ENCODE measurements around the gene SLC15A1. TPM values are rescaled to one million over a fixed set of nuclear protein-coding genes. Genes with fewer than 3 reads are reported as not detected.
"Not testable (repeated sequence)": the region's sequence is repeated elsewhere in the genome, so short reads cannot be mapped to it uniquely, and the experiment has no call there.

The SLC15A1 gene
- total RNA-seq, 1 experiment from 2014 or later = 0.12 TPM

- DNase-seq = no peak
- no peaks in the 10 kb centered on the region for H3K27me3 ChIP-seq
- no peaks in the 10 kb centered on the region for H3K36me3 ChIP-seq
- H3K27ac ChIP-seq = no peak overlapping the region
- peaks cover 11% of the 10 kb centered on the region for H3K4me1 ChIP-seq
- H3K9me3 ChIP-seq (replicated peaks) = no peaks in the 10 kb centered on the region
- H3K4me3 ChIP-seq = no peak overlapping the region
These were observed 22.3 kb upstream of the SLC15A1 start for GRCh38 chr13:98774776-98775175.

GRCh38 chr13:98773921-98774320 lies 21.4 kb upstream of the SLC15A1 start:
- Histone ChIP-seq H3K4me1 (peaks cover 11% of the 10 kb centered on the region), H3K9me3 (replicated peaks) (peaks cover 5% of the 10 kb centered on the region), H3K4me3 (no peak overlapping the region), H3K27ac (no peak overlapping the region), H3K27me3 (no peaks in the 10 kb centered on the region), H3K36me3 (no peaks in the 10 kb centered on the region)
- DNase-seq = no peak

- peaks cover 8% of the 10 kb centered on the region for H3K9me3 ChIP-seq (replicated peaks)
- peak in 1 of 2 experiments; percentile 42 for DNase-seq
- no peak overlapping the region for H3K4me3 ChIP-seq
- peaks cover 11% of the 10 kb centered on the region for H3K4me1 ChIP-seq
- no peaks in the 10 kb centered on the region for H3K36me3 ChIP-seq
- no peak overlapping the region for H3K27ac ChIP-seq
- H3K27me3 ChIP-seq = no peaks in the 10 kb centered on the region
These were observed 20.5 kb upstream of the SLC15A1 start for GRCh38 chr13:98772794-98773452.

DNA sequence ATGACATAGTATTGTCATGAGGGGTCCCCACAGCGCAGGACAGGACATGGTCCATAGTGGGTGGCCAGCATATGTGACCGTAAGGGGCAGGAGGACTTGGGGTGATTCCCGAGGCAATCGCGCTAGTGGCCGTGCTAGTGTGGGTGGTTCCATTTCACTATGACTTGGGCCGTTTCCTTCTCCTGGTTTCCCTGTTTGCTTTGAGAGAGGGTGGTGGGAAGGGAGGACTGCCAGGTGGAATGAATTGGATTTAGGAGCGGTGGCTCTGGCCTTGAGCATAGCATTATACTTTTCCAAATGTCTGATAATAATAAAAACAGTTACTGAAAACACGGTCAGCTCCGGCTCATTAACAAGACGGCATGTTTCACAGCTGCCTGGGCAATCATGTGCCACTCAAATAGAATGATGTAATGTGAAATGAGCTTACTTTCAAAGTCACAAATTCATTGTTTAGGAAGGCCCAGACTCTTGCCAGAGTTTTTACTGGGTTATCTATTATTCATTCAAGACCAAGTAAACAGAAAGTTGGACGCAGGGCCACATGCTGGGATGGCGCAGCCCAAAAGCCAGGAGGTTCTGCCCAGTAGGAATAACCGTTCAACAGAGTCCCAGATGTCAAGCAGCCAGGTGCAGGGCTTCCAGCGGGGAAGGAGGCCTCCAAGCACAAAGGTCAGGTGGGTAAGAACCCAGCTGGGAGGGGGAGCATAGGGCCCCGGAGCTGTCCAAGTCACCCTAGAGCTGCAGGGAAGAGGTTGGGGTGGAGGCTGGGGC lies 19.6 kb upstream of the SLC15A1 start:
- H3K9me3 ChIP-seq (replicated peaks) = peaks cover 8% of the 10 kb centered on the region
- H3K4me1 ChIP-seq = peaks cover 11% of the 10 kb centered on the region
- no peak for DNase-seq
- H3K27ac ChIP-seq = no peak overlapping the region
- H3K4me3 ChIP-seq = no peak overlapping the region
- H3K27me3 ChIP-seq = no peaks in the 10 kb centered on the region
- H3K36me3 ChIP-seq = no peaks in the 10 kb centered on the region

DNA sequence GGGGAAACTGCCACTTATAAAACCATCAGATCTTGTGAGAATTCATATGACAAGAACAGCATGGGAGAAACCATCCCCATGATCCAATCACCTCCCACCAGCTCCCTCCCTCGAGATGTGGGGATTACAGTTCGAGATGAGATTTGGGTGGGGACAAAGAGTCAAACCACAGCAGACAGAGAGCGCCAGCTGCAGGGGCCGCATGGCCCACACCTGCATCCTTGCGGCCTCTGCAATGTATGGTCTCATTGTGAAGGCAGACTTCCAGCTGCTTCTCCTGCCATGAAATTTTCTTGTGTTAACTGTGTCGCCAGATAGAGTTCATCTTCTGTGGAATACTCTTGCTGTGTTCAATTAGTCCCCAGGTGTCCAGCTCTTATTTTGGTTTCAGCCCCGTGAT lies 17.3 kb upstream of the SLC15A1 start:
- Histone ChIP-seq H3K4me3 (no peak overlapping the region), H3K27ac (peak overlapping the region; percentile 63), H3K9me3 (replicated peaks) (peaks cover 8% of the 10 kb centered on the region), H3K27me3 (no peaks in the 10 kb centered on the region), H3K4me1 (peaks cover 11% of the 10 kb centered on the region), H3K36me3 (no peaks in the 10 kb centered on the region)
- DNase-seq = peak; percentile 74 to 85

DNA sequence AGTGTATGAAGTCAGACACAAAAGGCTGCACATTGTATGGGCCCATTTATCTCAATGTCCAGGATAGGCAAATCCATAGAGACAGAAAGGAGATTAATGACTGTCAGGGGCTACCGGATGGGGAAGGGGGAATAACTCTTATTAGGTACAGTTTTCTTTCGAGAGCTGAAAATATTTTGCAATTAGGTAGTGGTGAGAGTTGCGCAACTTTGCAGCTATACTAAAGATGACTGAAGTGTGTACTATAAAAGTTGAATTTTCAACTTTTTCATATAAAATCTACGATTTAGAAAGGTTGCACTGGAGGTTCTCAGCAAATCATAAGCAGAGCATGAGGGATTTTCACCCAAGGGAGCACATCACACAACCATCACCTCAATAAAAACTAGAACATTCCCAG lies 16.1 kb upstream of the SLC15A1 start:
- no peaks in the 10 kb centered on the region for H3K36me3 ChIP-seq
- H3K27me3 ChIP-seq = no peaks in the 10 kb centered on the region
- no peak for DNase-seq
- peaks cover 11% of the 10 kb centered on the region for H3K4me1 ChIP-seq
- H3K4me3 ChIP-seq = no peak overlapping the region
- peaks cover 8% of the 10 kb centered on the region for H3K9me3 ChIP-seq (replicated peaks)
- no peak overlapping the region for H3K27ac ChIP-seq

- H3K27me3 ChIP-seq = no peaks in the 10 kb centered on the region
- peaks cover 6% of the 10 kb centered on the region for H3K4me1 ChIP-seq
- no peak overlapping the region for H3K27ac ChIP-seq
- H3K36me3 ChIP-seq = no peaks in the 10 kb centered on the region
- H3K9me3 ChIP-seq (replicated peaks) = peaks cover 13% of the 10 kb centered on the region
- H3K4me3 ChIP-seq = no peak overlapping the region
- DNase-seq = no peak
These were observed 14.2 kb upstream of the SLC15A1 start for GRCh38 chr13:98766697-98767096.

GRCh38 chr13:98765996-98766519 lies 13.6 kb upstream of the SLC15A1 start:
- H3K4me1 ChIP-seq = peaks cover 6% of the 10 kb centered on the region
- no peaks in the 10 kb centered on the region for H3K36me3 ChIP-seq
- H3K27ac ChIP-seq = no peak overlapping the region
- no peak overlapping the region for H3K4me3 ChIP-seq
- H3K27me3 ChIP-seq = no peaks in the 10 kb centered on the region
- DNase-seq = no peak
- H3K9me3 ChIP-seq (replicated peaks) = peaks cover 13% of the 10 kb centered on the region

DNA sequence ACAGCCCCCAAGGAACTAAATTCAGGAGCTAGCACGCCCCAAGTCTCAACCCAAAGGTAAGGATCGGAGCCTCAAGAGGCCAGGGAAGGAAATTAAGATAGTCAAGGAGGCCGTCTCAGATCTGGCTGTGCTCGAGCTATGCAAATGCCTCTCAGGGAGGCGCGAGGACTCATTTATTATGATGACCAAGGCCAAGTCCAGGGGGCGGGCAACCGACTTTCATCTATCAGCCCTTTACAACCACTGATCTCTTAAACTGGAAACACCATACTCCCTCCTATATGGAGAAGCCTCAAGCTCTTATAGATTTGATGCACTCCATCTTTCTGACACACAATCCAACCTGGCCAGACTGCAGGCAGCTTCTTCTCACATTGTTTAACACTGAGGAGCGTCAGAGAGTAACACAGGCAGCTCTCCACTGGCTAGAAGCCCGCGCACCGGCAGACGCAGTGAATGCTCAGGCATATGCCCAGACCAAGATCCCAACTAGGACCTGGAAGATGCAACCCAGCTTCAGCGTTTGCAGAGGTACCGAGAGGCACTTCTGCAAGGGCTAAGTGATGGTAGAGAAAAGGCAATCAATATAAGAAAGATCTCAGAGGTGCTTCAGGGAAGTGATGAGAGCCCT lies 9.6 kb upstream of the SLC15A1 start:
- Histone ChIP-seq H3K4me3 (peak overlapping the region; percentile 42), H3K9me3 (replicated peaks) (0 out of 2 replicates have a peak, but pooled peaks cover 4% of the 10 kb centered on the region), H3K4me1 (no peaks in the 10 kb centered on the region), H3K27me3 (no peaks in the 10 kb centered on the region), H3K36me3 (no peaks in the 10 kb centered on the region), H3K27ac (no peak overlapping the region)
- DNase-seq = no peak

- H3K4me3 ChIP-seq = peak overlapping the region; percentile 42
- 0 out of 2 replicates have a peak, but pooled peaks cover 4% of the 10 kb centered on the region for H3K9me3 ChIP-seq (replicated peaks)
- H3K27me3 ChIP-seq = no peaks in the 10 kb centered on the region
- H3K36me3 ChIP-seq = no peaks in the 10 kb centered on the region
- no peaks in the 10 kb centered on the region for H3K4me1 ChIP-seq
- no peak overlapping the region for H3K27ac ChIP-seq
- DNase-seq = no peak
These were observed 8.9 kb upstream of the SLC15A1 start for GRCh38 chr13:98761126-98761985.

- Histone ChIP-seq H3K36me3 (no peaks in the 10 kb centered on the region), H3K4me1 (no peaks in the 10 kb centered on the region), H3K27me3 (no peaks in the 10 kb centered on the region), H3K27ac (no peak overlapping the region), H3K9me3 (replicated peaks) (peaks cover 4% of the 10 kb centered on the region), H3K4me3 (no peak overlapping the region)
- DNase-seq = no peak
These were observed 3.3 kb upstream of the SLC15A1 start for GRCh38 chr13:98755729-98756128.

DNA sequence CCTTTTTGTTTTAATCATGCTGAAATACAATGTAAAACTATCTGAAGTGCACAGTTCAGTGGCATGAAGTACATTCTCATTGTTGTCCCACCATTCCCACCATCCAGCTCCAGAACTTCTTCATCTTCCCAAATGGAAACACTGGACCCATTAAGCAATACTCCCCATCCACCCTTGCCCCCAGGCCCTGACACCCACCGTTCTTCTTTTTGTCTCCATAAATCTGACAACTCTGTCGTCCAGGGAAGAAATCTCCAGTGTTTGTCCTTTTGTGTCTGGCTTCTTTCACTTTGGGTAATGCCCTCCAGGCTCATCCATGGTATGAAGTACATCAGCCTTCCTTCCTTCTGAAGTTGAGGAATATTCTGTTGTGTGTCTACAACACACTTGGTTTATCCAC lies 2.6 kb upstream of the SLC15A1 start:
- H3K36me3 ChIP-seq = no peaks in the 10 kb centered on the region
- no peaks in the 10 kb centered on the region for H3K27me3 ChIP-seq
- no peak overlapping the region for H3K27ac ChIP-seq
- peaks cover 4% of the 10 kb centered on the region for H3K9me3 ChIP-seq (replicated peaks)
- no peak for DNase-seq
- no peak overlapping the region for H3K4me3 ChIP-seq
- H3K4me1 ChIP-seq = no peaks in the 10 kb centered on the region

DNA sequence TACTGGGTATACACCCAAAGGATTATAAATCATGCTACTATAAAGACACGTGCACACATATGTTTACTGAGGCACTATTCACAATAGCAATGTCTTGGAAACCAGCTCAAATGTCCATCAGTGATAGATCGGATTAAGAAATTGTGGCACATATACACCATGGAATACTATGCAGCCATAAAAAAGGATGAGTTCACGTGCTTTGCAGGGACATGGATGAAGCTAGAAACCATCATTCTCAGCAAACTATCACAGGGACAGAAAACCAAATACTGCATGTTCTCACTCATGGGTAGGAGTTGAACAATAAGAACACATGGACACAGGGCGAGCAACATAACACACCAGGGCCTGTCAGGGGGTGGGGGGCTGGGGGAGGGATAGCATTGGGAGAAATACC lies 2.0 kb upstream of the SLC15A1 start:
- H3K27me3 ChIP-seq; H3K36me3 ChIP-seq; H3K4me3 ChIP-seq; H3K4me1 ChIP-seq; H3K27ac ChIP-seq; DNase-seq; H3K9me3 ChIP-seq (replicated peaks): not testable (repeated sequence)

DNA sequence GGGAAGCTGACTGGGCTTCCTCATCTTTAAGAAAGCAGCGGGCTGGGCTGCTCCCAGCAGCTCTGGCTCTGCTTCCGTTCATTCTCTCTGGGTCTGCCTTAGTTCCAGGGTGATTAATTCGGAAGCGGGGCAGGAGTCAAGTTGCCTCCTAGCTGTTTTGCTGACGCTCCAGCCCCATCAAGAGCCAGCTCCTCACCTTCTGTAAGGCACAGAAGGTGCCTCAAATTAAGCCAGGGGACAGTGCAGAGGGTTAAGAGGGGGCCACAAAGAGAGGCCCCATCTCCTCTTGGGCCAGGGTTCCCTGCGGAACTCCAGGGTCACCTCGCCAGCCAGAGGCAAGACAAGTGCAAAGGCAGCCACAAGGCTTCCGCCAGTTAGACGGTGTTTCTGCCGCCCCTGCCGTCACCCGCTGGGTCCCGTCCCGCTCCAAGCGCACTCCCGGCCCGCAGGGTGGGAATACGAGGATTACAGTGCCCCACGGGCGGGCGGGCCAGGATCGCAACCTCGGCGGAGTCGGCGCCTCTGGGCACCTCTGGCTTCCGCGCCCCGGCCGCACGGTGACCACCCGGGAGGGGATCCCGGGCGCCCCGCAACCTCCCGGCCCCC lies 508 bp downstream of the SLC15A1 start:
- Histone ChIP-seq H3K9me3 (replicated peaks) (peaks cover 4% of the 10 kb centered on the region), H3K27me3 (no peaks in the 10 kb centered on the region), H3K36me3 (no peaks in the 10 kb centered on the region), H3K4me3 (no peak overlapping the region), H3K27ac (no peak overlapping the region), H3K4me1 (0 out of 2 replicates have a peak, but pooled peaks cover 4% of the 10 kb centered on the region)
- DNase-seq = no peak
